ENCODE data around the gene XBP1.

DNA sequence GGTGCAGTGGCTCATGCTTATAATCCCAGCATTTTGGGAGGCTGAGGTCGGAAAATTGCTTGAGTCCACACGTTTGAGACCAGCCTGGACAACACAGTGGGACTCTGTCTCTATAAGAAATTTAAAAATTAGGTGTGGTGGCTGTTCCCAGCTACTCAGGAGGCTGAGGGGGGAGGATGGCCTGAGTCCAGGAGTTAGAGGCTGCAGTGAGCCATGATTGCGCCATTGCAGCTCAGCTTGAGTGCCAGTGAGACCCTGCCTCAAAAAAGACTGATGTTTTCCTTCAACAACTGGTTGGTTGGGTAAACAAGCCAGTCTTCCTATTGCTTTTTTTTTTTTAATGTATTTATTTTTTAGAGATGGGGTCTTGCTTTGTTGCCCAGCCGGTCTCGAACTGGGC, 9.2 kb downstream of the XBP1 start:
- TF ChIP-seq, protein P1, sequence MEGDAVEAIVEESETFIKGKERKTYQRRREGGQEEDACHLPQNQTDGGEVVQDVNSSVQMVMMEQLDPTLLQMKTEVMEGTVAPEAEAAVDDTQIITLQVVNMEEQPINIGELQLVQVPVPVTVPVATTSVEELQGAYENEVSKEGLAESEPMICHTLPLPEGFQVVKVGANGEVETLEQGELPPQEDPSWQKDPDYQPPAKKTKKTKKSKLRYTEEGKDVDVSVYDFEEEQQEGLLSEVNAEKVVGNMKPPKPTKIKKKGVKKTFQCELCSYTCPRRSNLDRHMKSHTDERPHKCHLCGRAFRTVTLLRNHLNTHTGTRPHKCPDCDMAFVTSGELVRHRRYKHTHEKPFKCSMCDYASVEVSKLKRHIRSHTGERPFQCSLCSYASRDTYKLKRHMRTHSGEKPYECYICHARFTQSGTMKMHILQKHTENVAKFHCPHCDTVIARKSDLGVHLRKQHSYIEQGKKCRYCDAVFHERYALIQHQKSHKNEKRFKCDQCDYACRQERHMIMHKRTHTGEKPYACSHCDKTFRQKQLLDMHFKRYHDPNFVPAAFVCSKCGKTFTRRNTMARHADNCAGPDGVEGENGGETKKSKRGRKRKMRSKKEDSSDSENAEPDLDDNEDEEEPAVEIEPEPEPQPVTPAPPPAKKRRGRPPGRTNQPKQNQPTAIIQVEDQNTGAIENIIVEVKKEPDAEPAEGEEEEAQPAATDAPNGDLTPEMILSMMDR (IDR thresholded peaks at IDR 0.05) = no peak
- TF ChIP-seq EZH2 (IDR thresholded peaks at IDR 0.05; ENCODE audit: borderline replicate concordance, insufficient read depth, low read depth, low read length, poor library complexity, severe bottlenecking) = no peak

Data from B cell (primary cell).